Esophagus muscularis mucosa (tissue), 4 donors: Measurements from ENCODE around the gene PNO1. TPM values are rescaled to one million over a fixed set of nuclear protein-coding genes. Genes with fewer than 3 reads are reported as not detected.

Experiments used
- DNase-seq: peaks from one replicate; pipeline ENCODE4 v3.0.0-alpha.2; 2017; ENCODE audit errors: extremely low spot score
- H3K27ac ChIP-seq, 4 donors: fragments of 200-600 bp; sonication (generic); replicated peaks in 1 of 4; 1 replicate in 3 of 4; 2 replicates in 1 of 4; pipeline ENCODE4 v1.5.1; 2016 to 2019; ENCODE audit warnings: mild to moderate bottlenecking in 1 of 4
- H3K27me3 ChIP-seq, 4 donors: fragments of 200-600 bp; sonication (generic); one replicate each; pipeline versions ENCODE4 v1.5.1 to v1.6.0; 2016 to 2019
- H3K36me3 ChIP-seq, 4 donors: fragments of 200-600 bp; sonication (generic); one replicate each; pipeline ENCODE4 v1.5.1; 2016 to 2019
- H3K4me1 ChIP-seq, 4 donors: fragments of 200-600 bp; sonication (generic); one replicate each; pipeline ENCODE4 v1.5.1; 2016 to 2019
- H3K4me3 ChIP-seq, 4 donors: fragments of 200-600 bp; sonication (generic); 1 replicate in 2 of 4; 2 replicates in 2 of 4; pipeline ENCODE4 v1.5.1; 2016 to 2019; ENCODE audit warnings: mild to moderate bottlenecking in 4 of 4, moderate library complexity in 1 of 4
- H3K9me3 ChIP-seq, 4 donors: fragments of 200-600 bp; sonication (generic); 1 replicate in 3 of 4; 2 replicates in 1 of 4; pipeline ENCODE4 v1.5.1; 2016 to 2019
- CTCF ChIP-seq, 3 experiments: fragments of 200-600 bp in 2 of 3; fragments of 450-650 bp in 1 of 3; sonication (generic) in 2 of 3; IDR thresholded peaks; one replicate each; pipeline ENCODE4 v1.5.1; 2017 to 2019; ENCODE audit warnings: antibody characterized with exemption in 3 of 3, mild to moderate bottlenecking in 2 of 3, moderate library complexity in 1 of 3
- EP300 ChIP-seq: sonication (generic); formaldehyde crosslinking; IDR thresholded peaks from one replicate; pipeline ENCODE4 v1.6.1; 2017; ENCODE audit warnings: antibody characterized with exemption
- POLR2A ChIP-seq: fragments of 450-650 bp; IDR thresholded peaks from one replicate; pipeline ENCODE4 v1.6.1; 2017; ENCODE audit warnings: antibody characterized with exemption, moderate library complexity, mild to moderate bottlenecking, low read depth
- POLR2AphosphoS5 ChIP-seq, 2 donors: sonication (generic); formaldehyde crosslinking; IDR thresholded peaks; one replicate each; pipeline ENCODE4 v1.6.1; 2017; ENCODE audit warnings: antibody characterized with exemption in 2 of 2
- WGBS: methylation state at CpG from one replicate; pipeline ENCODE4 v1.1.5; 2018; 5-methylcytosine and 5-hydroxymethylcytosine counted together
- intact Hi-C: fragments of 100-400 bp; cut with DNase I; formaldehyde crosslinking; loops from one replicate; pipeline ENCODE4 v1.15.1; 2023
- total RNA-seq, 4 donors: library from RNA; depleted of rRNA; stranded (reverse); fragments of >200 nt; gene quantifications; one replicate each; pipeline versions ENCODE4 v1.1.0 to v1.2.1, GENCODE V29; 2016

The PNO1 gene
- total RNA-seq, 4 donors from 2014 or later, result 16.6 to 27.3 (median 22.2) TPM

GRCh38 chr2:68157002-68157401, 686 bp upstream of the PNO1 start:
- peaks cover 27 to 49% (median 43%) of the 10 kb centered on the region in 4 donors for H3K4me1 ChIP-seq
- no peaks in the 10 kb centered on the region for H3K9me3 ChIP-seq
- peaks cover 5 to 26% (median 14%) of the 10 kb centered on the region in 4 donors for H3K36me3 ChIP-seq
- H3K27ac ChIP-seq, result peak overlapping the region; percentile 83 to 94 (median 88)
- no peak for TF ChIP-seq EP300
- no peak for TF ChIP-seq POLR2AphosphoS5 (IDR thresholded peaks at IDR 0.05)
- no peak for TF ChIP-seq POLR2A
- TF ChIP-seq CTCF (IDR thresholded peaks at IDR 0.05), result no peak
- DNase-seq, result no peak
- intact Hi-C loops, result loop anchor here (2.0 kb wide), 1 partner anchor 96 kb away; the partner anchor contains the start of gene PPP3R1
- H3K27me3 ChIP-seq, result no peaks in the 10 kb centered on the region
- 0% methylated on average over 1 of the region's 28 CpGs for WGBS
- peak overlapping the region; percentile 83 to 98 (median 92) for H3K4me3 ChIP-seq

- H3K9me3 ChIP-seq, result no peaks in the 10 kb centered on the region
- no peak for DNase-seq
- intact Hi-C loops, result no loop called here
- H3K36me3 ChIP-seq, result peaks cover 12 to 37% (median 24%) of the 10 kb centered on the region in 4 donors
- TF ChIP-seq POLR2A, result no peak
- TF ChIP-seq EP300, result no peak
- TF ChIP-seq CTCF (IDR thresholded peaks at IDR 0.05), result no peak
- no peak for TF ChIP-seq POLR2AphosphoS5 (IDR thresholded peaks at IDR 0.05)
- H3K4me1 ChIP-seq, result peaks cover 27 to 42% (median 36%) of the 10 kb centered on the region in 4 donors
- H3K27ac ChIP-seq, result peak overlapping the region; percentile 83 to 94 (median 88)
- H3K27me3 ChIP-seq, result no peaks in the 10 kb centered on the region
- WGBS, result under 1% methylated on average over 7 of the region's 7 CpGs
- H3K4me3 ChIP-seq, result peak overlapping the region; percentile 83 to 98 (median 92)
Observed at GRCh38 chr2:68158134-68158447, 403 bp downstream of the PNO1 start.

- no peaks in the 10 kb centered on the region for H3K9me3 ChIP-seq
- H3K4me3 ChIP-seq, result no peak overlapping the region
- 92% methylated on average over 1 of the region's 1 CpG for WGBS
- no peak overlapping the region for H3K27ac ChIP-seq
- H3K36me3 ChIP-seq, result peaks cover 21 to 86% (median 58%) of the 10 kb centered on the region in 4 donors
- H3K4me1 ChIP-seq, result peaks cover 7 to 17% (median 11%) of the 10 kb centered on the region in 4 donors
- no peaks in the 10 kb centered on the region for H3K27me3 ChIP-seq
- intact Hi-C loops, result no loop called here
- TF ChIP-seq CTCF (IDR thresholded peaks at IDR 0.05) (no peak), POLR2A (no peak), POLR2AphosphoS5 (IDR thresholded peaks at IDR 0.05) (no peak), EP300 (no peak)
- no peak for DNase-seq
Observed at GRCh38 chr2:68163641-68164040, 6.0 kb downstream of the PNO1 start.

- Histone ChIP-seq H3K9me3 (no peaks in the 10 kb centered on the region), H3K4me1 (peaks cover 0 to 6% (median 0%) of the 10 kb centered on the region in 4 donors), H3K36me3 (peaks cover 13 to 87% (median 60%) of the 10 kb centered on the region in 4 donors), H3K27me3 (no peaks in the 10 kb centered on the region), H3K27ac (no peak overlapping the region), H3K4me3 (no peak overlapping the region)
- 86% methylated on average over 3 of the region's 3 CpGs for WGBS
- intact Hi-C loops, result no loop called here
- TF ChIP-seq CTCF (IDR thresholded peaks at IDR 0.05), result no peak
- TF ChIP-seq POLR2AphosphoS5 (IDR thresholded peaks at IDR 0.05), result no peak
- no peak for TF ChIP-seq POLR2A
- no peak for TF ChIP-seq EP300
- no peak for DNase-seq
Observed at GRCh38 chr2:68167186-68167585, 9.5 kb downstream of the PNO1 start.

- Histone ChIP-seq H3K27me3 (no peaks in the 10 kb centered on the region), H3K27ac (no peak overlapping the region), H3K4me3 (no peak overlapping the region), H3K36me3 (peaks cover 6 to 77% (median 45%) of the 10 kb centered on the region in 4 donors), H3K4me1 (peaks cover 0 to 6% (median 0%) of the 10 kb centered on the region in 4 donors), H3K9me3 (no peaks in the 10 kb centered on the region)
- TF ChIP-seq EP300, result no peak
- TF ChIP-seq POLR2AphosphoS5 (IDR thresholded peaks at IDR 0.05), result no peak
- TF ChIP-seq CTCF (IDR thresholded peaks at IDR 0.05), result no peak
- no peak for TF ChIP-seq POLR2A
- 94% methylated on average over 4 of the region's 4 CpGs for WGBS
- DNase-seq, result no peak
- intact Hi-C loops, result no loop called here
Observed at GRCh38 chr2:68169308-68169707, 11.6 kb downstream of the PNO1 start.
